Activated B cell treated with CpG ODN at 0.5 μM for 24 hours (primary cell): ENCODE data around the gene CCND3. TPM values are rescaled to one million over a fixed set of nuclear protein-coding genes. Genes with fewer than 3 reads are reported as not detected.

ENCODE experiments used
- ATAC-seq: fragments of 200-7000 bp; cut with Tn5 transposase; one replicate; pipeline ENCODE4 v1.10.0; 2021; ENCODE audit warnings: low read depth, mild to moderate bottlenecking, moderate library complexity
- CTCF ChIA-PET: fragments of 350-600 bp; sonication (Branson Sonifier 250); formaldehyde crosslinking; loops from one replicate; lab custom pipeline; 2021; ENCODE audit warnings: antibody characterized with exemption; lab: Charles Lee
- POLR2A ChIA-PET: fragments of 350-600 bp; sonication (Branson Sonifier 250); formaldehyde crosslinking; loops from one replicate; lab custom pipeline; 2021; ENCODE audit warnings: antibody characterized with exemption; lab: Charles Lee
- DNase-seq: peaks from one replicate; pipeline ENCODE4 v3.0.0; 2022
- H3K27ac Mint-ChIP-seq: one replicate; pipeline ENCODE4 v1.8.0; 2020; ENCODE audit warnings: mixed read lengths
- H3K27me3 Mint-ChIP-seq: one replicate; pipeline ENCODE4 v1.8.0; 2021; ENCODE audit warnings: mixed read lengths
- H3K36me3 Mint-ChIP-seq: one replicate; pipeline ENCODE4 v1.8.0; 2021; ENCODE audit warnings: low read depth, mixed read lengths
- H3K4me1 Mint-ChIP-seq: one replicate; pipeline ENCODE4 v1.8.0; 2021; ENCODE audit warnings: mixed read lengths
- H3K4me3 Mint-ChIP-seq: one replicate; pipeline ENCODE4 v1.8.0; 2020; ENCODE audit warnings: mild to moderate bottlenecking, mixed read lengths
- H3K9me3 Mint-ChIP-seq: one replicate; pipeline ENCODE4 v1.8.0; 2020; ENCODE audit warnings: mixed read lengths
- intact Hi-C: fragments of 100-400 bp; cut with micrococcal nuclease; formaldehyde crosslinking; loops from one replicate; pipeline ENCODE4 v1.15.1; 2024
- total RNA-seq: library from RNA; stranded (reverse); gene quantifications from 2 replicates; pipeline ENCODE4 v1.2.3, GENCODE V29; 2022
- TF ChIP-seq, protein P1 (sequence below): fragments of 200-600 bp; IDR thresholded peaks from one replicate; pipeline ENCODE4 v1.8.0; 2022; ENCODE audit warnings: antibody characterized with exemption, mild to moderate bottlenecking

CCND3 gene
- total RNA-seq, 1 donor from 2014 or later, result 75.2 TPM

DNA sequence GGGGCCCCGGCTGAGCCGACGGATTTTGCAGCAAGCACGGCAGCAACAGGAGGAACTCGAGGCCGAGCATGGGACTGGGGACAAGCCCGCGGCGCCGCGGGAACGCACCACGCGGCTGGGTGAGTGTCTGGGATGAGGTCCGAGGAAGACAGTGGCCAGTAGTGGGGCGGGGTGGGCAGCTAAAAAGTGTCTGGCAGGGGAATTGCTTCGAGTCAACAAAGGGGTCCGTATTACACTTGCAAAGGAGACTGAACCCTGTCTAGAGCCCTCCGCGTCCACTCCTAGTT, 20.0 kb downstream of the CCND3 start:
- peak; percentile 8 for ATAC-seq

DNA sequence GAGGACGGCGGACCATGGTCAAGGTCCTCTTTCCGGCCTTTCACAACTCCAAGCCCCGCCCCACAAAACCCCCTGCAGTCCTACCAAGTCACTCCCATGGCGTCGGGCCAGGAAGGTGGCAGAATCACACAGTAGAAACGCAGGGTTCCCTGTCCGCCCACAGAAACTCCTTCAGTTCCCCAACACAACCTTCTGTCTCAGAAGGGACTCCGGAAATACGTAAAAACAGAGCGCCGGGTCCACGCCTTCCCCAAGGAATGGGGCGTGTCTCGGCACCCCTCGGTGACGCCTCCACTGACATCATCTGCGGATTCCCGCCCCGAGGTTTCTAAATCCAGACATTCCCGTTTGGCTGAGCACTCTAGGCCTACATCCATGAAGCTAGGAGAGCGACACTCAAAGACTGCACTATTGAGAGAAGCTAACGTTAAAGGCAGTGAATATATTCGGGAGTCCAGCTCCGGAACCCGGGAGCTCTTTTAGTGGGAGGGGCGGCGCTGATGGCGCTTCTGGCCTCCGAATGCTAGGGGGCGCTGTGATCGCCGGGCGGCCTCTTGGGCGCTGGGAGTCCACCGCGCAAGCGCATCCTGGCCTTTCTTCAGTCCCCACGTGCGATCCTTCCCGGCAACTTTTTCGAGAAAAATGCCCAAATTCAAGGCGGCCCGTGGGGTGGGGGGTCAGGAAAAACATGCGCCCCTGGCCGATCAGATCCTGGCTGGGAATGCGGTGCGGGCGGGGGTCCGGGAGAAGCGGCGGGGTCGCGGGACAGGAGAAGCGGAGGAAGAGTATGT, 20.5 kb downstream of the CCND3 start, which contains the start of the genes BYSL and MED20:
Gene BYSL, plus strand, starts transcription at position 579 of the 791 bp plus-strand sequence. Its CDS starts 64 bp downstream, at position 643.
Gene MED20, minus strand, starts transcription at position 219 of the 791 bp plus-strand sequence. Its CDS starts 121 bp downstream, at position 98.
- intact Hi-C loops, result loop anchor here (1.0 to 10.0 kb wide), 9 partner anchors 15 to 644 kb away; partner anchors contain the start of genes CCND3, MRPS10, TAF8 and TOMM6
- Mint-ChIP-seq H3K27ac (peak within 1 kb of the TSS; percentile 98), H3K4me3 (peak within 1 kb of the TSS; percentile 98), H3K36me3 (peaks cover 53% of the 10 kb centered on the region), H3K9me3 (no peaks in the 10 kb centered on the region), H3K4me1 (peaks cover 49% of the 10 kb centered on the region), H3K27me3 (no peaks in the 10 kb centered on the region)
- TF ChIP-seq, protein P1, sequence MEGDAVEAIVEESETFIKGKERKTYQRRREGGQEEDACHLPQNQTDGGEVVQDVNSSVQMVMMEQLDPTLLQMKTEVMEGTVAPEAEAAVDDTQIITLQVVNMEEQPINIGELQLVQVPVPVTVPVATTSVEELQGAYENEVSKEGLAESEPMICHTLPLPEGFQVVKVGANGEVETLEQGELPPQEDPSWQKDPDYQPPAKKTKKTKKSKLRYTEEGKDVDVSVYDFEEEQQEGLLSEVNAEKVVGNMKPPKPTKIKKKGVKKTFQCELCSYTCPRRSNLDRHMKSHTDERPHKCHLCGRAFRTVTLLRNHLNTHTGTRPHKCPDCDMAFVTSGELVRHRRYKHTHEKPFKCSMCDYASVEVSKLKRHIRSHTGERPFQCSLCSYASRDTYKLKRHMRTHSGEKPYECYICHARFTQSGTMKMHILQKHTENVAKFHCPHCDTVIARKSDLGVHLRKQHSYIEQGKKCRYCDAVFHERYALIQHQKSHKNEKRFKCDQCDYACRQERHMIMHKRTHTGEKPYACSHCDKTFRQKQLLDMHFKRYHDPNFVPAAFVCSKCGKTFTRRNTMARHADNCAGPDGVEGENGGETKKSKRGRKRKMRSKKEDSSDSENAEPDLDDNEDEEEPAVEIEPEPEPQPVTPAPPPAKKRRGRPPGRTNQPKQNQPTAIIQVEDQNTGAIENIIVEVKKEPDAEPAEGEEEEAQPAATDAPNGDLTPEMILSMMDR, result peak; percentile 24
- CTCF ChIA-PET, result interaction anchor here (0.6 to 3.4 kb wide), 21 partner anchors 9 to 296 kb away, joined by 3 to 43 read pairs (median 5); partner anchors contain the start of genes CCND3, MRPS10, TAF8 and TOMM6
- ATAC-seq (peak; percentile 91), DNase-seq (peak; percentile 95)
- POLR2A ChIA-PET, result interaction anchor here (0.6 to 3.4 kb wide), 29 partner anchors 9 to 1681 kb away, joined by 3 to 48 read pairs (median 6); partner anchors contain the start of genes CCND3, TAF8, TOMM6 and USP49

More for the DNA sequence above, 20.0 kb downstream of the CCND3 start:
- H3K27me3 Mint-ChIP-seq, result no peaks in the 10 kb centered on the region
- POLR2A ChIA-PET, result interaction anchor here (0.6 to 3.4 kb wide), 20 partner anchors 9 to 1681 kb away, joined by 3 to 48 read pairs (median 10); partner anchors contain the start of genes CCND3, TAF8, TOMM6 and USP49
- peak overlapping the region; percentile 98 for H3K27ac Mint-ChIP-seq
- H3K9me3 Mint-ChIP-seq, result no peaks in the 10 kb centered on the region
- H3K36me3 Mint-ChIP-seq, result peaks cover 51% of the 10 kb centered on the region
- H3K4me1 Mint-ChIP-seq, result peaks cover 49% of the 10 kb centered on the region
- H3K4me3 Mint-ChIP-seq, result peak overlapping the region; percentile 98
- no peak for DNase-seq
- intact Hi-C loops, result loop anchor here (1.0 to 10.0 kb wide), 9 partner anchors 15 to 643 kb away; partner anchors contain the start of genes CCND3, MRPS10, TAF8 and TOMM6
- TF ChIP-seq, protein P1, result no peak
- CTCF ChIA-PET, result interaction anchor here (0.8 to 3.4 kb wide), 17 partner anchors 9 to 134 kb away, joined by 3 to 43 read pairs (median 6); partner anchors contain the start of genes CCND3, TAF8, TOMM6 and USP49

DNA sequence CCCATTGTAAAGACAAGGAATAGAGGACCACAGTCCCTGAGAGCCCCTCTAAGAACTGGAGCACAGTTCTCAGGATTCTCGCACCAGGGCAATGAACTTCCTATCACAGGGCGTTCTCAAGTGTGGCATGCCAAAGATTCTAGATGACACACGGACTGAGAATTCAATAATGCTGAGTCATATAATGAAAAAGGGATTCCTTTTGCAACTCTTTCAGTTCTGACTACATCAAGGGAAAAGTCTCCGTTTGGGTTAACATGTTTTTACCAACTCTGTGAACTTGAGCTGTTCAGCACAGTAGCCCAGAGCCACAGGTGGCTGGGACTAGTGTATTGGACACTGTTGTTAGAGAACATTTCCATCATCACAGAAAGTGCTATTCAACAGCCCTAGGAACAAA, 24.1 kb downstream of the CCND3 start:
- intact Hi-C loops, result no loop called here
- CTCF ChIA-PET, result no interaction called here
- Mint-ChIP-seq H3K27ac (no peak overlapping the region), H3K4me1 (peaks cover 30% of the 10 kb centered on the region), H3K4me3 (no peak overlapping the region), H3K9me3 (no peaks in the 10 kb centered on the region), H3K27me3 (no peaks in the 10 kb centered on the region), H3K36me3 (peaks cover 58% of the 10 kb centered on the region)
- TF ChIP-seq, protein P1, result no peak
- no peak for DNase-seq
- POLR2A ChIA-PET, result no interaction called here
- ATAC-seq, result no peak

DNA sequence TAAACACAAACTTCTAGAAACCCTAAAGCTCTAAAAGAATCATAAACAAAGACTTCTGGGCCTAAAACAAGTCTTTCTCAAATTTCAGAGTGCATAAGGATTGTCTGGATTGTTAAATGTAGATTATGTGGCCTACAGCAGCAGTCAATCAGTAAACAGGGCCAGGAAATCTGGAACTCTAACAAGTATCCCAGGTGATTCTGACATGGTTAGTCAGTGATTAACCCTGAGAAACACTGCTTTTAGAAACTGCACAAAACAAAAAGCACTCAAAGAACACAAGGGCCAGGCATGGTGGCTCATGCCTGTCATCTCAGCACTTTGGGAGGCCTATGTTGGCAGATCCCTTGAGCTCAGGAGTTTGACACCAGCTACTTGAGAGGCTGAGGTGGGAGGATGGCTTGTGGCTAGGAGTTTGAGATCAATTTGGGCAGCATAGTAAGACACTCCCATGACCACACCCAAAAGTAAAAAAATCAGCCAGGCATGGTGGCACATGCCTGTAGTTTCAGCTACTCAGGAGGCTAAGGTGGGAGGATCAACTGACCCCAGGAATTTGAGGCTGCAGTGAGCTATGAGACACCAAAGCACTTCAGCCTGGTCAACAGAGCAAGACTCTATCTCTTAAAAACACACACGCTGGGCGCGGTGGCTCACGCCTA, 26.6 kb downstream of the CCND3 start:
- no peak overlapping the region for H3K27ac Mint-ChIP-seq
- peaks cover 53% of the 10 kb centered on the region for H3K36me3 Mint-ChIP-seq
- POLR2A ChIA-PET, result interaction anchor here (1.1 kb wide), 1 partner anchor 127 kb away, joined by 5 read pairs; the partner anchor contains the start of gene TOMM6
- no peak for DNase-seq
- H3K4me3 Mint-ChIP-seq, result no peak overlapping the region
- TF ChIP-seq, protein P1, result no peak
- no peak for ATAC-seq
- intact Hi-C loops, result no loop called here
- CTCF ChIA-PET, result interaction anchor here (0.7 kb wide), 1 partner anchor 296 kb away, joined by 5 read pairs; no protein-coding TSS in a partner anchor
- no peaks in the 10 kb centered on the region for H3K9me3 Mint-ChIP-seq
- H3K4me1 Mint-ChIP-seq, result peaks cover 10% of the 10 kb centered on the region
- no peaks in the 10 kb centered on the region for H3K27me3 Mint-ChIP-seq
